GM12878 (cell line): Measurements from ENCODE around the gene NR1D2. TPM values are rescaled to one million over a fixed set of nuclear protein-coding genes. Genes with fewer than 3 reads are reported as not detected.

Source experiments
- ATAC-seq: fragments of 200-7000 bp; cut with Tn5 transposase; 3 replicates; pipeline ENCODE4 v1.9.1; 2020; ENCODE audit warnings: mild to moderate bottlenecking, moderate library complexity
- BruUV-seq: library from RNA; stranded (reverse); fragments of 400-500 nt; replicated peaks from 2 replicates; lab custom pipeline; 2021; lab: Mats Ljungman, UMichigan
- CTCF ChIA-PET: fragments of 300-600 bp; sonication (Branson Sonifier 250); formaldehyde crosslinking; extraction: SDS; loops from one replicate; lab custom pipeline; 2021; ENCODE audit warnings: inconsistent platforms; lab: Yijun Ruan, JAX
- POLR2A ChIA-PET: fragments of 350-600 bp; formaldehyde crosslinking; extraction: SDS; loops from one replicate; lab custom pipeline; 2021; ENCODE audit warnings: inconsistent platforms; lab: Charles Lee
- RAD21 ChIA-PET: fragments of 300-600 bp; sonication (Branson Sonifier 250); formaldehyde crosslinking; loops from one replicate; lab custom pipeline; 2023; ENCODE audit warnings: antibody characterized with exemption; ENCODE audit not compliant: unreplicated experiment; lab: Charles Lee
- SMC1A ChIA-PET: fragments of 300-600 bp; sonication (Branson Sonifier 250); formaldehyde crosslinking; loops from one replicate; lab custom pipeline; 2023; ENCODE audit not compliant: unreplicated experiment, uncharacterized antibody; lab: Charles Lee
- DNase-seq: peaks from one replicate; pipeline ENCODE4 v3.0.0-alpha.2; 2011; ENCODE audit warnings: low read depth, low spot score
- FAIRE-seq: peaks from 3 replicates; lab custom pipeline; 2011; peaks lifted over from hg19 to GRCh38; lab: Jason Lieb, UNC
- H2AFZ ChIP-seq: 2 replicates; pipeline ENCODE4 v1.6.0; 2011; ENCODE audit warnings: low read depth, low read length, control low read depth; ENCODE audit not compliant: control insufficient read depth
- H3K27ac ChIP-seq: 2 replicates; pipeline ENCODE4 v1.5.1; 2011; ENCODE audit warnings: control low read depth; ENCODE audit not compliant: control insufficient read depth, insufficient read depth
- H3K27me3 ChIP-seq, 2 experiments: replicated peaks in 1 of 2; 2 replicates each; pipeline versions ENCODE4 v1.6.0 to v1.6.1; 2011; ENCODE audit warnings: low read length in 1 of 2; ENCODE audit not compliant: control insufficient read depth in 2 of 2, insufficient read depth in 2 of 2
- H3K36me3 ChIP-seq, 2 experiments: 2 replicates each; pipeline ENCODE4 v1.5.1; 2011; ENCODE audit warnings: low read length in 1 of 2; ENCODE audit not compliant: control insufficient read depth in 2 of 2, insufficient read depth in 2 of 2
- H3K4me1 ChIP-seq: 2 replicates; pipeline ENCODE4 v1.6.1; 2011; ENCODE audit warnings: mild to moderate bottlenecking, low read length, moderate library complexity, mixed read lengths; ENCODE audit not compliant: control insufficient read depth, insufficient read depth
- H3K4me2 ChIP-seq: 2 replicates; pipeline ENCODE4 v1.6.0; 2011; ENCODE audit warnings: control low read depth; ENCODE audit not compliant: control insufficient read depth, insufficient read depth
- H3K4me3 ChIP-seq: fragments of 200-600 bp; sonication (generic); 2 replicates; pipeline ENCODE4 v1.5.1; 2016
- H3K79me2 ChIP-seq: 2 replicates; pipeline ENCODE4 v1.6.0; 2011; ENCODE audit warnings: low read length; ENCODE audit not compliant: control insufficient read depth, insufficient read depth
- H3K9ac ChIP-seq: 2 replicates; pipeline ENCODE4 v1.8.0; 2011; ENCODE audit warnings: low read length, control low read depth, mixed read lengths; ENCODE audit not compliant: control insufficient read depth, insufficient read depth
- H3K9me3 ChIP-seq: replicated peaks from 3 replicates; pipeline ENCODE4 v1.5.1; 2011; ENCODE audit warnings: mild to moderate bottlenecking, low read length; ENCODE audit not compliant: control insufficient read depth, insufficient read depth
- H4K20me1 ChIP-seq: 2 replicates; pipeline ENCODE4 v1.6.0; 2011; ENCODE audit not compliant: control insufficient read depth, insufficient read depth
- BHLHE40 ChIP-seq, 2 experiments: fragments of 450-650 bp in 1 of 2; IDR thresholded peaks; 2 replicates each; pipeline ENCODE4 v1.6.1; 2011 to 2017; ENCODE audit warnings: low read depth in 2 of 2, borderline replicate concordance in 1 of 2, improper control_type of control experiment in 1 of 2, low read length in 1 of 2, mild to moderate bottlenecking in 1 of 2
- BRCA1 ChIP-seq: IDR thresholded peaks from 2 replicates; pipeline ENCODE4 v1.6.1; 2011; ENCODE audit warnings: low read depth, low read length, improper control_type of control experiment
- ESRRA ChIP-seq: IDR thresholded peaks from 2 replicates; pipeline ENCODE4 v1.6.1; 2012; ENCODE audit warnings: mild to moderate bottlenecking, low read length, improper control_type of control experiment
- ETV6 ChIP-seq, 2 experiments: fragments of 450-650 bp in 1 of 2; IDR thresholded peaks in 1 of 2; conservative IDR thresholded peaks in 1 of 2; 2 replicates each; pipeline ENCODE4 v1.6.1; 2014; ENCODE audit warnings: antibody characterized with exemption in 1 of 2, borderline replicate concordance in 1 of 2, low read depth in 1 of 2, mild to moderate bottlenecking in 1 of 2, moderate library complexity in 1 of 2
- MYC ChIP-seq: IDR thresholded peaks from 2 replicates; pipeline ENCODE4 v1.6.1; 2011; ENCODE audit warnings: mild to moderate bottlenecking, low read length, moderate library complexity, inconsistent platforms; ENCODE audit not compliant: insufficient read depth, insufficient replicate concordance, insufficient read length, severe bottlenecking
- TAF1 ChIP-seq: IDR thresholded peaks from 2 replicates; pipeline ENCODE4 v1.6.1; 2011; ENCODE audit warnings: mild to moderate bottlenecking, low read depth, low read length, borderline replicate concordance
- ZBED1 ChIP-seq: IDR thresholded peaks from 2 replicates; pipeline ENCODE4 v1.6.1; 2016; ENCODE audit warnings: borderline replicate concordance
- WGBS: methylation state at CpG from one replicate; pipeline ENCODE4 v1.1.6; 2016; ENCODE audit warnings: low lambda C conversion rate; ENCODE audit not compliant: insufficient replicate concordance, insufficient coverage; ENCODE audit errors: missing lambda C conversion rate; 5-methylcytosine and 5-hydroxymethylcytosine counted together
- in situ Hi-C: fragments of 300-500 bp; cut with MboI; formaldehyde crosslinking; loops from 9 replicates; pipeline ENCODE4 v1.14.3; 2018; ENCODE audit warnings: mixed read lengths
- intact Hi-C: fragments of 100-400 bp; cut with micrococcal nuclease; formaldehyde crosslinking; loops from one replicate; pipeline ENCODE4 v1.14.2; 2022; ENCODE audit not compliant: unreplicated experiment
- polyA plus RNA-seq, 11 experiments: library from polyadenylated mRNA; depleted of rRNA in 4 of 11; unstranded in 6 of 11; stranded (reverse) in 5 of 11; fragments of >200 nt; fragmentation: Nextera tagmentation in 4 of 11; fragmentation: Illumina TruSeq in 1 of 11; extraction: Ambion mirVana in 4 of 11; extraction: Trizol in 1 of 11; gene quantifications; 1 replicate in 1 of 11; 2 replicates in 10 of 11; pipeline versions ENCODE4 v1.2.1 to v1.2.3, GENCODE V29; 2011 to 2016; ENCODE audit warnings: inconsistent platforms in 2 of 11, missing spikeins in 2 of 11, low read depth in 1 of 11
- total RNA-seq, 4 experiments: library from RNA; depleted of rRNA in 3 of 4; stranded (reverse); fragments of >200 nt in 3 of 4; fragmentation: Illumina TruSeq in 1 of 4; extraction: Trizol in 1 of 4; gene quantifications; 2 replicates each; pipeline versions ENCODE4 v1.2.1 to v1.2.3, GENCODE V29; 2013 to 2021
- TF ChIP-seq, protein P1 (sequence below): fragments of 450-650 bp; IDR thresholded peaks from 2 replicates; pipeline ENCODE4 v1.6.1; 2017; ENCODE audit warnings: mild to moderate bottlenecking
- TF ChIP-seq, protein P2 (sequence below): fragments of 450-650 bp; IDR thresholded peaks from 2 replicates; pipeline ENCODE4 v1.6.1; 2018; ENCODE audit warnings: mild to moderate bottlenecking, low read depth, moderate library complexity; ENCODE audit not compliant: partially characterized antibody
- TF ChIP-seq, protein P3 (sequence below): IDR thresholded peaks from 2 replicates; pipeline ENCODE4 v1.6.1; 2012; ENCODE audit warnings: low read length, inconsistent platforms
- TF ChIP-seq, protein P4 (sequence below): fragments of 450-650 bp; IDR thresholded peaks from 2 replicates; pipeline ENCODE4 v1.6.1; 2017; ENCODE audit warnings: mild to moderate bottlenecking, moderate library complexity

The NR1D2 gene
- total and polyA plus RNA-seq, 10 of the 15 experiments (the other 5 are each of a cell fraction or from before 2014, with no cell fraction given) = 0.67 to 5.3 (median 2.6) TPM

DNA sequence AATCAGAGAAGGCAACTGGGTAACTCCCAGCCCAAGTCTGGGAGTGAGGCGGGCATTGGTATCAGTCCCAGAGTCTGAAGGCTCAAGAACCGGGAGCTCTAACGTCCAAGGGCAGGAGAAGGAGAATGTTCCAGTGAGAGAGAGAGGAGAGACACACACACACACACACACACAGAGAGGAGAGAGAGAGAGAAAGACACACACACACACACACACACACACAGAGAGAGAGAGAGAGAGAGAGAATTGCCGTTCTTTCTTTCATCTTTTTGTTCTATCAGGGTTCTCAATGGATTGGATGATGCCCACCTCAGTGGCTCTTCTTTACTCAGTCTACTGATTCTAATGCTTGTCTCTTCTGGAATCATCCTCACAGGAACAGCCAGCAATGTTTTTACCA, 57.0 kb downstream of the NR1D2 start (continued):
- TF ChIP-seq, protein P1, sequence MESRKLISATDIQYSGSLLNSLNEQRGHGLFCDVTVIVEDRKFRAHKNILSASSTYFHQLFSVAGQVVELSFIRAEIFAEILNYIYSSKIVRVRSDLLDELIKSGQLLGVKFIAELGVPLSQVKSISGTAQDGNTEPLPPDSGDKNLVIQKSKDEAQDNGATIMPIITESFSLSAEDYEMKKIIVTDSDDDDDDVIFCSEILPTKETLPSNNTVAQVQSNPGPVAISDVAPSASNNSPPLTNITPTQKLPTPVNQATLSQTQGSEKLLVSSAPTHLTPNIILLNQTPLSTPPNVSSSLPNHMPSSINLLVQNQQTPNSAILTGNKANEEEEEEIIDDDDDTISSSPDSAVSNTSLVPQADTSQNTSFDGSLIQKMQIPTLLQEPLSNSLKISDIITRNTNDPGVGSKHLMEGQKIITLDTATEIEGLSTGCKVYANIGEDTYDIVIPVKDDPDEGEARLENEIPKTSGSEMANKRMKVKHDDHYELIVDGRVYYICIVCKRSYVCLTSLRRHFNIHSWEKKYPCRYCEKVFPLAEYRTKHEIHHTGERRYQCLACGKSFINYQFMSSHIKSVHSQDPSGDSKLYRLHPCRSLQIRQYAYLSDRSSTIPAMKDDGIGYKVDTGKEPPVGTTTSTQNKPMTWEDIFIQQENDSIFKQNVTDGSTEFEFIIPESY = no peak
- no peak for TF ChIP-seq BRCA1

DNA sequence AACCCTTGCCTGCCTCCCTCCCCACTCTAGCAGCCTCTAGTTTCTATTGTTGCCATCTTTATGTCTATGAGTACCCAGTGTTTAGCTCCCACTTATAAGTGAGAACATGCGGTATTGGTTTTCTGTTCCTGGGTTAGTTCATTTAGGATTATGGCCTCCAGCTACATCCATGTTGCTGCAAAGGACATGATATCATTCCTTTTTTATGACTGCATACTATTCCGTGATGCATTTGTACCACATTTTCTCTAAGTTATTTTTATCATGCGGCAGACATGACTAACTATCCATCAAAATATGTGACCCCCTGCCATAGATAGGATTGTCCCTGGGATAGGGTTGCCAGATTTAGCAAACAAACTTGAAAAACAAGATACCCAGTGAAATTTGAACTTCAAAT, 58.4 kb downstream of the NR1D2 start:
- H3K9ac ChIP-seq = no peak overlapping the region
- ChIA-PET CTCF (no interaction called here), RAD21 (no interaction called here), POLR2A (no interaction called here), SMC1A (no interaction called here)
- DNase-seq = no peak
- BruUV-seq = no TSS peak
- no peaks in the 10 kb centered on the region for H3K36me3 ChIP-seq
- no peak overlapping the region for H3K4me2 ChIP-seq
- H3K27ac ChIP-seq = no peak overlapping the region
- no peak for ATAC-seq
- no peaks in the 10 kb centered on the region for H3K9me3 ChIP-seq
- H3K79me2 ChIP-seq = no peaks in the 10 kb centered on the region
- 99% methylated on average over 3 of the region's 3 CpGs for WGBS
- no peaks in the 10 kb centered on the region; a peak in 1 of 4 replicates for H3K27me3 ChIP-seq
- intact Hi-C loops (no loop called here), in situ Hi-C loops (no loop called here)
- no peaks in the 10 kb centered on the region for H4K20me1 ChIP-seq
- H3K4me1 ChIP-seq = no peaks in the 10 kb centered on the region
- no peak for FAIRE-seq
- no peak overlapping the region for H3K4me3 ChIP-seq
- no peak overlapping the region for H2AFZ ChIP-seq
- TF ChIP-seq TAF1 = no peak
- TF ChIP-seq ZBED1 = no peak
- TF ChIP-seq, protein P2, sequence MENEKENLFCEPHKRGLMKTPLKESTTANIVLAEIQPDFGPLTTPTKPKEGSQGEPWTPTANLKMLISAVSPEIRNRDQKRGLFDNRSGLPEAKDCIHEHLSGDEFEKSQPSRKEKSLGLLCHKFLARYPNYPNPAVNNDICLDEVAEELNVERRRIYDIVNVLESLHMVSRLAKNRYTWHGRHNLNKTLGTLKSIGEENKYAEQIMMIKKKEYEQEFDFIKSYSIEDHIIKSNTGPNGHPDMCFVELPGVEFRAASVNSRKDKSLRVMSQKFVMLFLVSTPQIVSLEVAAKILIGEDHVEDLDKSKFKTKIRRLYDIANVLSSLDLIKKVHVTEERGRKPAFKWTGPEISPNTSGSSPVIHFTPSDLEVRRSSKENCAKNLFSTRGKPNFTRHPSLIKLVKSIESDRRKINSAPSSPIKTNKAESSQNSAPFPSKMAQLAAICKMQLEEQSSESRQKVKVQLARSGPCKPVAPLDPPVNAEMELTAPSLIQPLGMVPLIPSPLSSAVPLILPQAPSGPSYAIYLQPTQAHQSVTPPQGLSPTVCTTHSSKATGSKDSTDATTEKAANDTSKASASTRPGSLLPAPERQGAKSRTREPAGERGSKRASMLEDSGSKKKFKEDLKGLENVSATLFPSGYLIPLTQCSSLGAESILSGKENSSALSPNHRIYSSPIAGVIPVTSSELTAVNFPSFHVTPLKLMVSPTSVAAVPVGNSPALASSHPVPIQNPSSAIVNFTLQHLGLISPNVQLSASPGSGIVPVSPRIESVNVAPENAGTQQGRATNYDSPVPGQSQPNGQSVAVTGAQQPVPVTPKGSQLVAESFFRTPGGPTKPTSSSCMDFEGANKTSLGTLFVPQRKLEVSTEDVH = no peak
- TF ChIP-seq, protein P3, sequence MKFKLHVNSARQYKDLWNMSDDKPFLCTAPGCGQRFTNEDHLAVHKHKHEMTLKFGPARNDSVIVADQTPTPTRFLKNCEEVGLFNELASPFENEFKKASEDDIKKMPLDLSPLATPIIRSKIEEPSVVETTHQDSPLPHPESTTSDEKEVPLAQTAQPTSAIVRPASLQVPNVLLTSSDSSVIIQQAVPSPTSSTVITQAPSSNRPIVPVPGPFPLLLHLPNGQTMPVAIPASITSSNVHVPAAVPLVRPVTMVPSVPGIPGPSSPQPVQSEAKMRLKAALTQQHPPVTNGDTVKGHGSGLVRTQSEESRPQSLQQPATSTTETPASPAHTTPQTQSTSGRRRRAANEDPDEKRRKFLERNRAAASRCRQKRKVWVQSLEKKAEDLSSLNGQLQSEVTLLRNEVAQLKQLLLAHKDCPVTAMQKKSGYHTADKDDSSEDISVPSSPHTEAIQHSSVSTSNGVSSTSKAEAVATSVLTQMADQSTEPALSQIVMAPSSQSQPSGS = no peak
- TF ChIP-seq BHLHE40 (IDR thresholded peaks at IDR 0.05; ENCODE audit: borderline replicate concordance in 1 of 2, low read depth in 2 of 2, low read length in 1 of 2) = no peak
- TF ChIP-seq MYC = no peak
- no peak for TF ChIP-seq ESRRA
- TF ChIP-seq, protein P4, sequence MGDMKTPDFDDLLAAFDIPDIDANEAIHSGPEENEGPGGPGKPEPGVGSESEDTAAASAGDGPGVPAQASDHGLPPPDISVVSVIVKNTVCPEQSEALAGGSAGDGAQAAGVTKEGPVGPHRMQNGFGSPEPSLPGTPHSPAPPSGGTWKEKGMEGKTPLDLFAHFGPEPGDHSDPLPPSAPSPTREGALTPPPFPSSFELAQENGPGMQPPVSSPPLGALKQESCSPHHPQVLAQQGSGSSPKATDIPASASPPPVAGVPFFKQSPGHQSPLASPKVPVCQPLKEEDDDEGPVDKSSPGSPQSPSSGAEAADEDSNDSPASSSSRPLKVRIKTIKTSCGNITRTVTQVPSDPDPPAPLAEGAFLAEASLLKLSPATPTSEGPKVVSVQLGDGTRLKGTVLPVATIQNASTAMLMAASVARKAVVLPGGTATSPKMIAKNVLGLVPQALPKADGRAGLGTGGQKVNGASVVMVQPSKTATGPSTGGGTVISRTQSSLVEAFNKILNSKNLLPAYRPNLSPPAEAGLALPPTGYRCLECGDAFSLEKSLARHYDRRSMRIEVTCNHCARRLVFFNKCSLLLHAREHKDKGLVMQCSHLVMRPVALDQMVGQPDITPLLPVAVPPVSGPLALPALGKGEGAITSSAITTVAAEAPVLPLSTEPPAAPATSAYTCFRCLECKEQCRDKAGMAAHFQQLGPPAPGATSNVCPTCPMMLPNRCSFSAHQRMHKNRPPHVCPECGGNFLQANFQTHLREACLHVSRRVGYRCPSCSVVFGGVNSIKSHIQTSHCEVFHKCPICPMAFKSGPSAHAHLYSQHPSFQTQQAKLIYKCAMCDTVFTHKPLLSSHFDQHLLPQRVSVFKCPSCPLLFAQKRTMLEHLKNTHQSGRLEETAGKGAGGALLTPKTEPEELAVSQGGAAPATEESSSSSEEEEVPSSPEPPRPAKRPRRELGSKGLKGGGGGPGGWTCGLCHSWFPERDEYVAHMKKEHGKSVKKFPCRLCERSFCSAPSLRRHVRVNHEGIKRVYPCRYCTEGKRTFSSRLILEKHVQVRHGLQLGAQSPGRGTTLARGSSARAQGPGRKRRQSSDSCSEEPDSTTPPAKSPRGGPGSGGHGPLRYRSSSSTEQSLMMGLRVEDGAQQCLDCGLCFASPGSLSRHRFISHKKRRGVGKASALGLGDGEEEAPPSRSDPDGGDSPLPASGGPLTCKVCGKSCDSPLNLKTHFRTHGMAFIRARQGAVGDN = no peak
- TF ChIP-seq ETV6 (conservative IDR thresholded peaks at IDR 0.05 in 1 of 2, IDR thresholded peaks at IDR 0.05 in 1 of 2; ENCODE audit: borderline replicate concordance in 1 of 2, low read depth in 1 of 2) = no peak
